CD14-positive monocyte (primary cell): ENCODE results near the gene DLGAP3. TPM values are rescaled to one million over a fixed set of nuclear protein-coding genes. Genes with fewer than 3 reads are reported as not detected.

ENCODE experiments used
- DNase-seq, 3 donors: peaks; one replicate each; pipeline ENCODE4 v3.0.0-alpha.2; 2011 to 2022
- H2AFZ ChIP-seq: 2 replicates; pipeline ENCODE4 v1.6.0; 2012; ENCODE audit warnings: mild to moderate bottlenecking, low read depth, low read length, inconsistent platforms; ENCODE audit not compliant: insufficient read depth, poor library complexity, severe bottlenecking
- H3K27ac ChIP-seq, 2 donors: 1 replicate in 1 of 2; 2 replicates in 1 of 2; pipeline ENCODE4 v1.5.1; 2012 to 2013; ENCODE audit warnings: low read length in 2 of 2, control low read depth in 1 of 2, inconsistent platforms in 1 of 2, low read depth in 1 of 2, mild to moderate bottlenecking in 1 of 2
- H3K27me3 ChIP-seq, 2 donors: one replicate each; pipeline versions ENCODE4 v1.6.0 to v1.6.1; 2011 to 2013; ENCODE audit warnings: low read length in 2 of 2; ENCODE audit not compliant: control insufficient read depth in 2 of 2, insufficient read depth in 2 of 2
- H3K36me3 ChIP-seq, 2 donors: replicated peaks in 1 of 2; 1 replicate in 1 of 2; 2 replicates in 1 of 2; pipeline versions ENCODE4 v1.5.1 to v1.6.1; 2012 to 2013; ENCODE audit warnings: low read length in 2 of 2, control low read depth in 1 of 2, inconsistent platforms in 1 of 2, mild to moderate bottlenecking in 1 of 2; ENCODE audit not compliant: insufficient read depth in 2 of 2, control insufficient read depth in 1 of 2
- H3K4me1 ChIP-seq, 2 donors: 1 replicate in 1 of 2; 2 replicates in 1 of 2; pipeline versions ENCODE4 v1.5.1 to v1.6.1; 2012 to 2013; ENCODE audit warnings: low read length in 2 of 2, control low read depth in 1 of 2, inconsistent platforms in 1 of 2, mild to moderate bottlenecking in 1 of 2, moderate library complexity in 1 of 2; ENCODE audit not compliant: insufficient read depth in 2 of 2, control insufficient read depth in 1 of 2
- H3K4me2 ChIP-seq: replicated peaks from 2 replicates; pipeline ENCODE3; 2012; ENCODE audit warnings: low read length, moderate library complexity, mild to moderate bottlenecking; ENCODE audit not compliant: poor library complexity, severe bottlenecking; ENCODE audit errors: extremely low read depth
- H3K4me3 ChIP-seq, 3 experiments: fragments of 200-600 bp in 1 of 3; sonication (generic) in 1 of 3; replicated peaks in 1 of 3; 1 replicate in 2 of 3; 2 replicates in 1 of 3; pipeline ENCODE4 v1.5.1; 2011 to 2013; ENCODE audit warnings: low read length in 3 of 3, mild to moderate bottlenecking in 3 of 3, control low read depth in 2 of 3, low read depth in 2 of 3, inconsistent platforms in 1 of 3, moderate library complexity in 1 of 3
- H3K79me2 ChIP-seq: 2 replicates; pipeline ENCODE4 v1.6.0; 2012; ENCODE audit warnings: mild to moderate bottlenecking, control low read depth, inconsistent platforms, low read length, moderate library complexity; ENCODE audit not compliant: insufficient read depth
- H3K9ac ChIP-seq: 2 replicates; pipeline ENCODE4 v1.6.0; 2017; ENCODE audit warnings: low read length, mild to moderate bottlenecking; ENCODE audit not compliant: insufficient read depth, poor library complexity, severe bottlenecking
- H3K9me3 ChIP-seq, 2 donors: replicated peaks in 1 of 2; 1 replicate in 1 of 2; 2 replicates in 1 of 2; pipeline versions ENCODE4 v1.5.1 to v1.6.1; 2012 to 2013; ENCODE audit warnings: low read length in 2 of 2, control low read depth in 1 of 2; ENCODE audit not compliant: control insufficient read depth in 1 of 2, insufficient read depth in 1 of 2
- H4K20me1 ChIP-seq: 2 replicates; pipeline ENCODE4 v1.6.0; 2012; ENCODE audit warnings: mild to moderate bottlenecking, low read length, control low read depth, moderate library complexity; ENCODE audit not compliant: insufficient read depth
- H3K27ac Mint-ChIP-seq, 7 donors: one replicate each; pipeline ENCODE4 v1.8.0; 2020; ENCODE audit warnings: mild to moderate bottlenecking in 7 of 7, mixed read lengths in 7 of 7, moderate library complexity in 6 of 7, inconsistent platforms in 2 of 7
- H3K27me3 Mint-ChIP-seq, 3 donors: one replicate each; pipeline ENCODE4 v1.8.0; 2021 to 2022; ENCODE audit warnings: low read depth in 3 of 3, mild to moderate bottlenecking in 3 of 3, mixed read lengths in 3 of 3, moderate library complexity in 3 of 3, inconsistent platforms in 1 of 3
- H3K36me3 Mint-ChIP-seq, 2 donors: one replicate each; pipeline ENCODE4 v1.8.0; 2020; ENCODE audit warnings: mixed read lengths in 2 of 2, inconsistent platforms in 1 of 2, mild to moderate bottlenecking in 1 of 2
- H3K4me1 Mint-ChIP-seq: one replicate; pipeline ENCODE4 v1.8.0; 2020; ENCODE audit warnings: mild to moderate bottlenecking, mixed read lengths
- H3K4me3 Mint-ChIP-seq, 2 donors: one replicate each; pipeline ENCODE4 v1.8.0; 2020; ENCODE audit warnings: mild to moderate bottlenecking in 2 of 2, mixed read lengths in 2 of 2, moderate library complexity in 1 of 2
- H3K9me3 Mint-ChIP-seq, 7 donors: one replicate each; pipeline ENCODE4 v1.8.0; 2020 to 2022; ENCODE audit warnings: mixed read lengths in 7 of 7, mild to moderate bottlenecking in 6 of 7, moderate library complexity in 6 of 7, inconsistent platforms in 2 of 7
- CTCF ChIP-seq: fragments of 200-600 bp; IDR thresholded peaks from one replicate; pipeline ENCODE4 v1.8.0; 2022; ENCODE audit warnings: antibody characterized with exemption, mild to moderate bottlenecking
- WGBS: methylation state at CpG from one replicate; pipeline ENCODE4 v1.1.5; 2013; ENCODE audit warnings: missing lambda C conversion rate; ENCODE audit not compliant: insufficient coverage; 5-methylcytosine and 5-hydroxymethylcytosine counted together
- intact Hi-C, 2 donors: fragments of 100-400 bp; cut with micrococcal nuclease; formaldehyde crosslinking; loops; one replicate each; pipeline versions ENCODE4 v1.15.0 to v1.15.1; 2023
- polyA plus RNA-seq, 3 donors: library from polyadenylated mRNA; depleted of rRNA in 1 of 3; unstranded in 2 of 3; stranded (reverse) in 1 of 3; fragments of 300-500 nt in 2 of 3; fragments of >200 nt in 1 of 3; fragmentation: Illumina TruSeq in 2 of 3; gene quantifications; 1 replicate in 2 of 3; 2 replicates in 1 of 3; pipeline ENCODE4 v1.2.3, GENCODE V29; 2012 to 2021

The DLGAP3 gene
- polyA plus RNA-seq, 3 donors: 0.10 to 0.56 (median 0.16) TPM

- Mint-ChIP-seq H3K4me3 (peak overlapping the region in 1 of 2 donors; percentile 54), H3K36me3 (peaks cover 0 to 5% of the 10 kb centered on the region in 2 donors)
- intact Hi-C loops: no loop called here
These were observed 4.5 kb downstream of the DLGAP3 start for GRCh38 chr1:34924759-34925555.

GRCh38 chr1:34923490-34923889 is 6.0 kb downstream of the DLGAP3 start:
- TF ChIP-seq CTCF: no peak
- H3K27ac Mint-ChIP-seq: no peak overlapping the region
- Histone ChIP-seq H3K27me3 (peaks cover 40 to 62% of the 10 kb centered on the region in 2 donors), H3K4me3 (no peak overlapping the region), H2AFZ (no peak overlapping the region), H3K9me3 (peaks cover 0 to 4% of the 10 kb centered on the region in 2 donors), H3K4me2 (no peak overlapping the region), H3K79me2 (no peaks in the 10 kb centered on the region), H4K20me1 (no peaks in the 10 kb centered on the region), H3K4me1 (peaks cover 17 to 20% of the 10 kb centered on the region in 2 donors), H3K27ac (no peak overlapping the region), H3K36me3 (no peaks in the 10 kb centered on the region), H3K9ac (no peak overlapping the region)
- peak overlapping the region in 1 of 2 donors; percentile 40 for H3K4me3 Mint-ChIP-seq
- peaks cover 21% of the 10 kb centered on the region for H3K4me1 Mint-ChIP-seq
- H3K36me3 Mint-ChIP-seq: peaks cover 0 to under 1% of the 10 kb centered on the region in 2 donors
- peaks cover 0 to 9% (median 3%) of the 10 kb centered on the region in 7 donors for H3K9me3 Mint-ChIP-seq
- peaks cover 37 to 60% (median 59%) of the 10 kb centered on the region in 3 donors for H3K27me3 Mint-ChIP-seq
- intact Hi-C loops: no loop called here
- no peak for DNase-seq

More at GRCh38 chr1:34924759-34925555, 4.5 kb downstream of the DLGAP3 start:
- WGBS: 4% methylated on average over 12 of the region's 16 CpGs
- H3K27ac ChIP-seq: no peak overlapping the region
- peaks cover 41 to 68% (median 64%) of the 10 kb centered on the region in 3 donors for H3K27me3 Mint-ChIP-seq
- no peak overlapping the region for H3K9ac ChIP-seq
- H3K27me3 ChIP-seq: peaks cover 49 to 70% of the 10 kb centered on the region in 2 donors
- peaks cover 0 to 13% (median 7%) of the 10 kb centered on the region in 7 donors for H3K9me3 Mint-ChIP-seq
- peaks cover 0 to 8% of the 10 kb centered on the region in 2 donors for H3K9me3 ChIP-seq
- H4K20me1 ChIP-seq: no peaks in the 10 kb centered on the region
- peaks cover 2 to 10% of the 10 kb centered on the region in 2 donors for H3K4me1 ChIP-seq
- H3K4me3 ChIP-seq: no peak overlapping the region
- H2AFZ ChIP-seq: no peak overlapping the region
- peaks cover 11% of the 10 kb centered on the region for H3K4me1 Mint-ChIP-seq
- no peak overlapping the region for H3K4me2 ChIP-seq
- H3K79me2 ChIP-seq: no peaks in the 10 kb centered on the region
- DNase-seq: no peak
- no peaks in the 10 kb centered on the region for H3K36me3 ChIP-seq
- H3K27ac Mint-ChIP-seq: no peak overlapping the region
- TF ChIP-seq CTCF: no peak
